Skeletal muscle tissue (tissue), 4 donors: ENCODE data around the gene ZDHHC7. TPM values are rescaled to one million over a fixed set of nuclear protein-coding genes. Genes with fewer than 3 reads are reported as not detected.
"Not testable (repeated sequence)": the region's sequence is repeated elsewhere in the genome, so short reads cannot be mapped to it uniquely, and the experiment has no call there.

Experiments
- H3K27ac ChIP-seq: one replicate; pipeline ENCODE4 v1.7.0; 2013; ENCODE audit warnings: mild to moderate bottlenecking, low read depth, low read length, inconsistent platforms
- H3K27me3 ChIP-seq, 3 donors: one replicate each; pipeline ENCODE4 v1.7.0; 2013; ENCODE audit warnings: low read length in 3 of 3; ENCODE audit not compliant: control insufficient read depth in 3 of 3, insufficient read depth in 3 of 3
- H3K36me3 ChIP-seq, 3 donors: one replicate each; pipeline ENCODE4 v1.7.0; 2013; ENCODE audit warnings: low read length in 3 of 3; ENCODE audit not compliant: control insufficient read depth in 3 of 3, insufficient read depth in 3 of 3
- H3K4me1 ChIP-seq, 3 donors: one replicate each; pipeline ENCODE4 v1.7.0; 2013; ENCODE audit warnings: low read length in 3 of 3, mild to moderate bottlenecking in 3 of 3; ENCODE audit not compliant: control insufficient read depth in 3 of 3, insufficient read depth in 3 of 3
- H3K4me3 ChIP-seq, 3 donors: one replicate each; pipeline ENCODE4 v1.7.0; 2013; ENCODE audit warnings: low read length in 3 of 3
- H3K9ac ChIP-seq, 3 donors: one replicate each; pipeline ENCODE4 v1.7.0; 2013; ENCODE audit warnings: low read length in 3 of 3, mild to moderate bottlenecking in 3 of 3, moderate library complexity in 2 of 3, low read depth in 1 of 3
- H3K9me3 ChIP-seq, 3 donors: one replicate each; pipeline ENCODE4 v1.7.0; 2013; ENCODE audit warnings: low read length in 3 of 3; ENCODE audit not compliant: control insufficient read depth in 3 of 3
- total RNA-seq: library from RNA; depleted of rRNA; stranded (reverse); fragments of >200 nt; gene quantifications from one replicate; pipeline ENCODE4 v1.2.3, GENCODE V29; 2014
- donor health status: Osteomylitis.

The ZDHHC7 gene
- total RNA-seq, 1 donor from 2014 or later, result 19.8 TPM

DNA sequence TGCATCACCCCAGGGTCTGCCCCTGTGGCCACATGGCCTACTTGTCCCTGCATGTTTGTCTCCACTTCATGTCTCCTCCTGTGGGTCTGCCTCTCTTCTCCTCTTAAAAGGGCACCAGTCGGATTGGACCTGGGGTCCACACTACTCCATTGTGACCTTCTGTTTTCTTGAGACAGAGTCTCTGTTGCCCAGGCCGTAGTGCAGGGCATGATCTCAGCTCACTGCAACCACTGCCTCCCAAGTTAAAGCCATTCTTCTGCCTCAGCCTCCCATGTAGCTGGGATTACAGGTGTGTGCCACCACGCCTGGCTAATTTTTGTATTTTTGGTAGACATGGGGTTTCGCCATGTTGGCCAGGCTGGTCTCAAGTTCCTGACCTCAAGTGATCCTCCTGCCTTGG lies 20.9 kb upstream of the ZDHHC7 start:
- not testable (repeated sequence) for H3K4me3 ChIP-seq, H3K27ac ChIP-seq, H3K9me3 ChIP-seq, H3K9ac ChIP-seq, H3K27me3 ChIP-seq, H3K36me3 ChIP-seq
- H3K4me1 ChIP-seq, result peaks cover 14 to 19% (median 17%) of the 10 kb centered on the region in 3 donors

DNA sequence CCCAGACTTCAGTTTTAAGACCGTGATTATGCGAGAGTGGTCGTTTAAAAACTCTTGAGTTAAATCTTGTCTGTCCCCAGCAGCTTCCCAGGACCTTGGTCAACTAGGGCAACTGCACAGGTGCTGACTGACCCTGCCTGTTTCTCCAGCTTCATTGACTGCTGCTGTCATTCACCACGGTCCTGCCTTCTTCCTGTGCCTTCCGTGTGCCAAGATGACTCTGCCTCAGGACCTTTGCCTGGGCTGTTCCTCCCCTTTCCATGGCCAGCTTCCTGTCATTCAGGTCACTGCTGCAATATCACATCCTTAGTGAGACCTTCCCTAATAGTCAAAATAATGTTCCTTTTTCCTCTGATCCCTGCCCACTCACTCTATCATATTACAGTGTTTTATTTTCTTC lies 20.1 kb upstream of the ZDHHC7 start:
- Histone ChIP-seq H3K4me3 (no peak overlapping the region), H3K4me1 (peaks cover 15 to 17% (median 16%) of the 10 kb centered on the region in 3 donors), H3K9ac (no peak overlapping the region), H3K36me3 (peaks cover 0 to 3% (median 3%) of the 10 kb centered on the region in 3 donors), H3K9me3 (no peaks in the 10 kb centered on the region), H3K27me3 (no peaks in the 10 kb centered on the region), H3K27ac (no peak overlapping the region)

DNA sequence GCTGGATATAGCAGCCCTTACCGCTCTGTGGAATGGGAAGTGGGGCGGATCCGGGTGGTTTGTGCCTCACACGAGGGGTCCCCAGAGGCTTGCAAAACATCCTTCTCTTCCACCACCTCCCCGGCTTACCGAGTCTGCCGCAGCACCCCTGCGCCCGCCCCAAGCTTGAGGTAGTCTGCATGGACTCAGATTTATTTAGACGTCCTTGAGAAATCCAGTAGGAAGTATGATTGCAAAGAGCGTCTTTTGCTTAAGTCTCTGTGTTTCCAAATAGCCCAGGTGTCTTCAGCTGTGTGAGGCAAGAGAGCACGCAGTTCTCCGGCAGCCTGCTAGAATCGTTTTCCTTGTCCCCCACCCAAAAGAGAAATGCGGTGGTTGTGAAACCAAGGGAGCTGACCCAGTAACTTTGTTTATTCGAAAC lies 18.7 kb upstream of the ZDHHC7 start:
- Histone ChIP-seq H3K27ac (no peak overlapping the region), H3K4me3 (no peak overlapping the region), H3K9ac (no peak overlapping the region)

DNA sequence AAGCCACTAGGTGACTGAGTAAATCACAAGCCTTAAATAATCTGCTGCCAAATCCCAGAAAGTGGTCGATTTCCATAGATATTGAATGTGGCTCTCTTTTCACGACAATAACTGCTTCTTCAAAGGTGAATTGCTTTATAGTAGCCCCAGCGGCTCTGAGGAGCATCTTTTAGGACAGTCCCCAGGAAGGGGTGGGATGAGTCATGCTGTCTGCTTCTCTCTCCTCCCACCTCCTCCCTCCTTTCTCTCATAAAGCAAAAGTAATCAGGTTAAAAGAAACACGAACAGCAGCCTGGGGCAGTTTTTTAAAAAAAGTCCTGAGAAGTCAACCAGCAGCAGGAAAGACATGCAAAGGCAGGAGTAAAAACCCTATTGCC lies 18.1 kb upstream of the ZDHHC7 start:
- H3K27ac ChIP-seq, result peak overlapping the region; percentile 48
- H3K27me3 ChIP-seq, result no peaks in the 10 kb centered on the region
- peak overlapping the region in 1 of 3 donors; percentile 45 for H3K4me3 ChIP-seq
- H3K4me1 ChIP-seq, result peaks cover 16 to 25% (median 21%) of the 10 kb centered on the region in 3 donors
- H3K9me3 ChIP-seq, result no peaks in the 10 kb centered on the region
- no peak overlapping the region for H3K9ac ChIP-seq
- peaks cover 0 to 3% (median 3%) of the 10 kb centered on the region in 3 donors for H3K36me3 ChIP-seq

More for the DNA sequence above, 18.7 kb upstream of the ZDHHC7 start:
- H3K27me3 ChIP-seq, result no peaks in the 10 kb centered on the region
- peaks cover 16 to 25% (median 21%) of the 10 kb centered on the region in 3 donors for H3K4me1 ChIP-seq
- H3K9me3 ChIP-seq, result no peaks in the 10 kb centered on the region
- peaks cover 0 to 3% (median 3%) of the 10 kb centered on the region in 3 donors for H3K36me3 ChIP-seq

DNA sequence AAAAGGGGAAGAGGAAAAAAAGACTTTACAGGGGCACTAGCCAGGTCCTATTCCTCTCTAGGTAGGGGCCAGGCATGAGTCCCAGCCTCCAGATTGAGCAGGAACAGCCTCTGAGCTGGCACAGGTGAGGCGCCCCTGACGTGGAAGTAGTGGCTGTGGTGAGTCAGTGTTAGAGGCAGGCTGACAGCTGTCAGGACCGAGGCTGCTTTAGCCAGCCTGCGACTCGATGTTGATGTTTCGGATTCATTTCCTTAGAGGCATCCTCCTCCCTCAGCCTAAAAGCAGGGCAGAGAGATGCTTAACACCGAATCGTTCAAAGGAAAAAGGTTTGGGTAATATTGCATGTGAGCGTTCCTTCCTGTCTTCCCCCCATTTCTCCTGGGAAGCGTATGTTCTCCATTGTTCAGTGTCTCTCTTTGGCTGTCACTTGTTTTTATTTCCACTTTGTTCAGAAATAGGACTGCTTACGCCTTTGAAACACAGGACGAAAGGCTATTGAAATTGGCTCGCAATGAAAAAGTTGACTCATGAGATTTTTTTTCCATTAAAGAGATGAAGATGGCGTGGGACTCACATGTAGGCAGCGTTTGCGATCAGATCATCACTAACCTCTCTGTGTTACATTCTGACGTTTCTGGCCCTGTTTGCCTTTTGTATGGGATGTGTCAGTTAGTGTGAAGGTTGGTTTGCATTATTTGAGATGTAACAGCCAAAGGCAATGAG lies 17.5 kb upstream of the ZDHHC7 start:
- peaks cover 0 to 3% (median 3%) of the 10 kb centered on the region in 3 donors for H3K36me3 ChIP-seq
- peak overlapping the region; percentile 38 to 96 (median 91) for H3K9ac ChIP-seq
- H3K4me3 ChIP-seq, result peak overlapping the region; percentile 82 to 96 (median 93)
- peak overlapping the region; percentile 48 for H3K27ac ChIP-seq
- no peaks in the 10 kb centered on the region for H3K9me3 ChIP-seq
- H3K4me1 ChIP-seq, result peaks cover 16 to 25% (median 21%) of the 10 kb centered on the region in 3 donors
- no peaks in the 10 kb centered on the region for H3K27me3 ChIP-seq

DNA sequence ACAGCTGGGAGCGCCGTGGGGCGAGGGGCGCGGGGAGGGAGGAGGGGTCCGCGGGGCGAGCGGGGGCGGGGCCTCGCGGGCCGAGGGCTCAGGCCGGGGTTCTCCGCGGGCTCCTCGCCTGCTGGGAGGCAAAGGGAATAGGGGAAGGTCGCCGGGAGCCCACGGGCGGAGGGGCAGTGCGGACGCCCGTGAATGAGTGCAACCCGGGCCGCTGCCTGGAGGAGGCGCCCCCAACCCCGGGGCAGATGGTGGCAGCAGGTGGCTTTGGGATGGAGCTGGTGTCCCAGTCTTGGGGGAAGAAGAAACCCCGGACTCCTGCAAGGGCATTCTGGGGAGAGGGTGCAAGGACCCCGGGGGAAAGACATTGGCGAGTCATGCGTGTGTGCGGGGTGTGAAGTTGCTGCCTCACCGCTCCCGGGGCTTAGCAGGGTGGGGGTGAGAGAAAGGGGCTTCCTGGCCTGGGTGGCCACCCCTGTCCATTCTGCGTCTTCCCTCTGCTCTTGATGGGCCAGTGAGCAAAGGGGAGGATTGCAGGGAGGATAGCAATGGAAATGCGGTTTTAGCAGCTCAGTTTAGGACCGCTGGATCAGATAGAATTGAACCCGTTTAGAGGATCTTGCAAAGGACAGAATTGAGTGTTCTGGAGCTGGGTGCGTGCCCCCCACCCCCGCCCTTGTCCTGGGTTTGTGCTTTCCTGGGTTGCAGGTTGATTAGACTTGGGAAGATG lies 16.8 kb upstream of the ZDHHC7 start:
- Histone ChIP-seq H3K4me1 (peaks cover 16 to 25% (median 21%) of the 10 kb centered on the region in 3 donors), H3K36me3 (peaks cover 0 to 3% (median 2%) of the 10 kb centered on the region in 3 donors), H3K27me3 (no peaks in the 10 kb centered on the region), H3K27ac (peak overlapping the region; percentile 75), H3K4me3 (peak overlapping the region; percentile 82 to 96 (median 93)), H3K9ac (peak overlapping the region; percentile 61 to 96 (median 91)), H3K9me3 (no peaks in the 10 kb centered on the region)

DNA sequence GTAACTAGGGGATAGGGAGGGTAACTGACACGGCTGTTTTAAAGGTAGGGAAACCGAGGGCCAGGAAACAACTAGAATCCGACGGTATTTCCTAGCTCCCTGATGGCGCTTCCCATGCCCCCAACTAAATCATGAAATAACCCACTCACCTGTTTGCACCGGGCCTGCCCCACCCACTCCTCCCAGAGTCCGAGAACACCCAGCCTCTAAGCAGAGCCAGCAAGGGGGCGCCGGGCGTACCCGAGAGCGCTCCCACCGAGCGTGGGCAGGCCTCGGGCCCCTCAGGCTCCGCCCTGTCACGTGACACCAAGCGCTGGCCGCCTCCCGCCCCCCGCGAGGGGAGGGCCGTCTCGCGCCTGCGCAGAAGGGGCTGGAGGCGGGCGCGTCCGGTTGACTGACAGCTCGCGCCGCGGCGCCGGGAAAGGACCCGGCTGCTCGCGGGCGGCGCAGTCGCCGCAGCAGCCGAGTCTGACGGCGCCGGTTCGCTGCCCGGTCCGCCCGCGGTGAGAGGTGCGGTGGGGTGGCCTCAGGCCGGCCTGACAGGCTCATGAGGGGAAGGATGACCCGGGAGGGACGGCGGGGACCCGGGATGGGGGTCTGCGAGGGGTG lies 16.1 kb upstream of the ZDHHC7 start, which contains the start of gene KIAA0513:
Gene KIAA0513, plus strand, starts transcription at position 447 of the 609 bp plus-strand sequence. CDS start 39,277 bp downstream, outside the sequence.
- Histone ChIP-seq H3K27ac (peak within 1 kb of the TSS; percentile 75), H3K36me3 (peaks cover 0 to 3% (median 0%) of the 10 kb centered on the region in 3 donors), H3K4me3 (peak within 1 kb of the TSS; percentile 93 to 96 (median 96)), H3K9me3 (no peaks in the 10 kb centered on the region), H3K27me3 (no peaks in the 10 kb centered on the region), H3K9ac (peak within 1 kb of the TSS; percentile 91 to 96 (median 96)), H3K4me1 (peaks cover 16 to 25% (median 21%) of the 10 kb centered on the region in 3 donors)

DNA sequence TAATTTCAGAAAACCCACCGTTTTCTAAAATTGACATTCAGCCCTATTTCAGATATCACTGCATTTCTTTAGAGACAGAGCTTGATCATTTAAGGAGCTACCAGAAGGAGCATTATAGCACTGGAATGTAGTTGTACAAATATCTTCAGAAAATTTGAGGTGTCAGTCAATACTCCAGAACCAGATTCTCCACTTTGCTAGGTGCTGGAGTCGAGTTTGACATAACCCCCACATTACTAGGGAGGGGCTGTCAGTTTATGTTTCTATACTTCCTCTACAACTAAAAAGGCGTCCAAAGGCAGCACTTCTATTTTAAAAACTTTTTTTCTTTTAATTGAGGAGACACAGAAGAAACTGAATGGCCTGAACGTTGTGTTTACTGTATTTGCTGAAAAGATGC lies 15.4 kb upstream of the ZDHHC7 start:
- Histone ChIP-seq H3K4me1 (peaks cover 16 to 25% (median 21%) of the 10 kb centered on the region in 3 donors), H3K36me3 (no peaks in the 10 kb centered on the region), H3K4me3 (peak overlapping the region; percentile 93 to 96 (median 96)), H3K27ac (no peak overlapping the region), H3K27me3 (no peaks in the 10 kb centered on the region), H3K9ac (peak overlapping the region; percentile 91 to 96 (median 96)), H3K9me3 (no peaks in the 10 kb centered on the region)

DNA sequence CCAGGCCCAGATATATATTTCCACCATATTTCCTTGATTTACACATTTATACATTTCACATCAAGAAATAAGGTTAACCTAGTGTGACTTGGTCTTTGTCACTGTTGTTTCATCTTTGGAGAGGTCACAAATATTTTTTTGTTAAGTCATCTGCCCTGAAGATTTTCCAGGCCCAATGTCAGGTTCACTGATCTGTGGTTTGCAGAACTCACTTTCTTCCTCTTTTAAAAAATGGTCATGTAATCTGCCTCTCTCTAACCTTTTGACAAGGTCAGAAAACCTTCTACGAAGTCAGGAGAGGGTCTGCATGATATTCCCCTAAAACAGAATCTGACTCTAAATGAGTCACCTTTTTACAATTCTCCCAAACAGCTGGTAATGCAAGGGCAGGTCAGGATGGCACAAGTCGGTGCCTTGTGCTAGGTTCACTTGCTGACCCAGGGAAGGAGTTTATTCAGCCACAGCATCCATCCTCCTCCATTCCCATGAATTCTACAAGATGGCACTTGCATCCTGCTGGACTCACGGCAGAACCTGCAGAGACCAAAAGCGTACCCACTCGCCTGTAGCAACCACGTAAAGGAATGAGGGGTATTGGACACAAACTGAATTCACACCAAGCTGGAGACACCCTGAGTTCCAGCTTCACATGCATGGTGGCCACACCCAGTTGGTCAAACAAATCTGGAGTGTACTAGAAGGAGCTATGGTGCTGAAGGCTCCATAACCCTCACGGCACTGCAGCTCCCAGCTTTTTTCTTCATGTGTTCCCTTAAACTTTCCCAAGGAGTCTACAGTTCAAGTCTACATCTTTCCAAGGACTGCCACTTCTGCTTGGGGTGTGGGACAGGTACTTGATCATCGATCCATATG lies 14.7 kb upstream of the ZDHHC7 start:
- Histone ChIP-seq H3K36me3 (no peaks in the 10 kb centered on the region), H3K27ac (no peak overlapping the region), H3K4me1 (peaks cover 16 to 25% (median 21%) of the 10 kb centered on the region in 3 donors), H3K9me3 (no peaks in the 10 kb centered on the region), H3K4me3 (peak overlapping the region in 1 of 3 donors; percentile 20), H3K27me3 (no peaks in the 10 kb centered on the region), H3K9ac (peak overlapping the region in 1 of 3 donors; percentile 96)
